A549 (cell line): ENCODE measurements around the gene MFAP4.

ENCODE experiments used
- CHD4 ChIP-seq: fragments of 200-600 bp; sonication (generic); IDR thresholded peaks from 2 replicates; pipeline ENCODE4 v1.6.1; 2016; ENCODE audit warnings: antibody characterized with exemption, mild to moderate bottlenecking, borderline replicate concordance
- CTCF ChIP-seq: fragments of >200 bp; sonication (Bioruptor Twin); formaldehyde crosslinking; IDR thresholded peaks from 3 replicates; pipeline ENCODE4 v1.5.1; 2016
- MAX ChIP-seq: IDR thresholded peaks from 2 replicates; pipeline ENCODE4 v1.6.1; 2012
- PHF8 ChIP-seq: fragments of 200-600 bp; sonication (generic); IDR thresholded peaks from 2 replicates; pipeline ENCODE4 v1.6.1; 2016; ENCODE audit warnings: low read depth, mild to moderate bottlenecking, antibody characterized with exemption, moderate library complexity, borderline replicate concordance

GRCh38 chr17:19418251-19418992, 31.4 kb upstream of the MFAP4 start:
- no peak for TF ChIP-seq PHF8
- TF ChIP-seq CTCF: no peak
- TF ChIP-seq CHD4: no peak
- no peak for TF ChIP-seq MAX
